GM21786 (cell line): ENCODE results near the gene ARL15.

Experiments used
- ATAC-seq: cut with Tn5 transposase; IDR thresholded peaks from one replicate; pipeline ENCODE4 v1.9.1; 2021; ENCODE audit not compliant: unreplicated experiment

Gene ARL15

GRCh38 chr5:53917095-53917494 is 393.3 kb downstream of the ARL15 start:
- ATAC-seq, result no peak

GRCh38 chr5:53915120-53915519 is 395.3 kb downstream of the ARL15 start:
- no peak for ATAC-seq

GRCh38 chr5:53913941-53914340 is 396.4 kb downstream of the ARL15 start:
- no peak for ATAC-seq

- ATAC-seq, result no peak
Observed at GRCh38 chr5:53908757-53909156, 401.6 kb downstream of the ARL15 start.

GRCh38 chr5:53907827-53908226 is 402.5 kb downstream of the ARL15 start:
- no peak for ATAC-seq

GRCh38 chr5:53906736-53907135 is 403.6 kb downstream of the ARL15 start:
- ATAC-seq, result no peak

- ATAC-seq, result no peak
Observed at GRCh38 chr5:53902296-53902907, 408.0 kb downstream of the ARL15 start.

GRCh38 chr5:53900677-53901076 is 409.7 kb downstream of the ARL15 start:
- ATAC-seq, result no peak

GRCh38 chr5:53895091-53895683 is 415.2 kb downstream of the ARL15 start:
- ATAC-seq, result no peak

- no peak for ATAC-seq
Observed at GRCh38 chr5:53893626-53894025, 416.7 kb downstream of the ARL15 start.

- no peak for ATAC-seq
Observed at GRCh38 chr5:53892224-53892623, 418.1 kb downstream of the ARL15 start.

- no peak for ATAC-seq
Observed at GRCh38 chr5:53891159-53891558, 419.2 kb downstream of the ARL15 start.

- ATAC-seq, result no peak
Observed at GRCh38 chr5:53890490-53890889, 419.9 kb downstream of the ARL15 start.

- no peak for ATAC-seq
Observed at GRCh38 chr5:53884844-53885243, 425.5 kb downstream of the ARL15 start.

- ATAC-seq, result no peak
Observed at GRCh38 chr5:53884417-53884816, 426.0 kb downstream of the ARL15 start.

GRCh38 chr5:53882676-53883031 is 427.7 kb downstream of the ARL15 start:
- no peak for ATAC-seq

GRCh38 chr5:53882006-53882675 is 428.2 kb downstream of the ARL15 start:
- no peak for ATAC-seq

- no peak for ATAC-seq
Observed at GRCh38 chr5:53879708-53880323, 430.6 kb downstream of the ARL15 start.

- ATAC-seq, result no peak
Observed at GRCh38 chr5:53878015-53878414, 432.4 kb downstream of the ARL15 start.

GRCh38 chr5:53877243-53877642 is 433.1 kb downstream of the ARL15 start:
- no peak for ATAC-seq

GRCh38 chr5:53874409-53874808 is 436.0 kb downstream of the ARL15 start:
- no peak for ATAC-seq

- ATAC-seq, result no peak
Observed at GRCh38 chr5:53873235-53873634, 437.1 kb downstream of the ARL15 start.
